GM21619 (cell line): ENCODE results near the gene SEC24C.
"Not testable (repeated sequence)": the region's sequence is repeated elsewhere in the genome, so short reads cannot be mapped to it uniquely, and the experiment has no call there.

Source experiments
- ATAC-seq: cut with Tn5 transposase; IDR thresholded peaks from one replicate; pipeline ENCODE4 v1.9.1; 2021; ENCODE audit not compliant: unreplicated experiment

Gene SEC24C

DNA sequence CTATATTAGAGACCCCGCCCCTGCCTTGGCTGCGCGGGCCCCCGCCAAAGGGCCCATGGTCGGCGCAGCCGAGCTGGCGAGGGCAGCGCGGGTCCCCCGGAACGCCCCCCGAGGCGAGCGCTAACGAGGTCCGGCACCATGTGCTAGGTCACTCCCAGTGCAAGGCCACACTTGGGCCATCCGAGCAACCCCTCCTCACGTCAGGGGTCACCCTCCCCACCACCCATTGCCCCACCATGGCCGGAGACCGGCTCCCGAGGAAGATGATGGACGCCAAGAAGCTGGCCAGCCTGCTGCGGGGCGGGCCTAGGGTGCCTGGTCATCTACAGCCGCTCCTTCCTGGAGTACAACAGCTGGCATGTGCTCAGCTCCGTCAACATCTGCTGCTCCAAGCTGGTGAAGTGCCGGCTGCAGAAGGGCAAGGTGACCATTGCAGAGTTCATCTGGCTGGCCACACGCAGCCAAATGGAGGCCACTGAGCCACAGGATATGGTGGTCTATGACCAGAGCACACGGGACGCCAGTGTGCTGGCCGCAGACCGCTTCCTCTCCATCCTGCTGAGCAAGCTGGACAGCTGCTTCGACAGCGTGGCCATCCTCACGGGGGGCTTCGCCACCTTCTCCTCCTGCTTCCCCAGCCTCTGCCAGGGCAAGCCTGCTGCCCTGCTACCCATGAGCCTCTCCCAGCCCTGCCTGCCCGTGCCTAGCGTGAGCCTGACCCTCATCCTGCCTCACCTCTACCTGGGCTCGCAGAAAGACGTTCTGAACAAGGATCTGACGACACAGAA lies 12.4 kb upstream of the SEC24C start:
- ATAC-seq, result no peak

GRCh38 chr10:73732426-73732825 lies 11.7 kb upstream of the SEC24C start:
- ATAC-seq, result no peak

DNA sequence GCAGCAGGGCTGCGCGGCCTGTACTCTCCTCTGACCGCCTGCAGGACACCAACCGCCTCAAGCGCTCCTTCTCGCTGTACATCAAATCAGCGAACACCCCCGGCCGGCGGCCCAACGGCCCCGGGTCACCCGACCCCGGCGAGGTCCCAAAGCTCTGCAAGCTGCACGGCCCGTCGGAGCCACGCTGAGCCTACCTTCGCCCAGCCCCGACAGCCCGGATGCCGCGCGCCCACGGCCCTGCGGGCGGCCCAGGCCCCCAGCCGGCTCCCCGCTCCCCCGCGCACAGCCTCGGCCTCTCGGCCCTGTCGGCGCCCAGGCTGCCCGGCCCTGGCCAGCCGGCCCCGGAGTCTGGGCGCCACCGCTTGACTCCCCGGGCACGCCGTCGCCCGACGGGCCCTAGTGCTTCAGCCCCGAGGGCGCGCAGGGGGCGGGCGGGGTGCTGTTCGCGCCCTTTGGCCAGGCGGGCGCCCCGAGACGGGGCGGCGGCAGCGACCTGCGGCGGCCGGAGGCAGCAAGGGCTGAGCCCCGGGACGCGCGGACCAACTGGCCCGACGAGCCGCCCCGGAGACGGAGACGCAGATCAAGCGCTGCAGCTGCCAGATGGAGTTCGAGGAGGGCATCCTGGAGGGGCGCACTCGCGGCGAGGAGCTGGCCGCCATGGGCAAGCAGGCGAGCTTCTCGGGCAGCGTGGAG lies 11.1 kb upstream of the SEC24C start:
- no peak for ATAC-seq

GRCh38 chr10:73734028-73734720 lies 10.0 kb upstream of the SEC24C start:
- ATAC-seq, result no peak

- no peak for ATAC-seq
Observed at GRCh38 chr10:73734796-73735305, 9.3 kb upstream of the SEC24C start.

- not testable (repeated sequence) for ATAC-seq
Observed at GRCh38 chr10:73740501-73741254, 3.5 kb upstream of the SEC24C start.

DNA sequence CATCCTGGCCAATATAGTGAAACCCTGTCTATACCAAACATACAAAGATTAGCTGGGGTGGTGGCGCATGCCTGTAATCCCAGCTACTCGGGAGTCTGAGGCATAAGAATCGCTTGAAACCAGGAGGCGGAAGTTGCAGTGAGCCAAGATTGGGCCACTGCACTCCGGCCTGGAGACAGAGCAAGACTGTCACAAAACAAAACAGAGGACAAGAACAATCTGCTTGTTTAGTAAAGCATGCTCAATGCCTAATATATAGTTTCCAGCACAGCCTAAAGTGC lies 1.8 kb upstream of the SEC24C start:
- no peak for ATAC-seq

- no peak for ATAC-seq
Observed at GRCh38 chr10:73743327-73743904, 756 bp upstream of the SEC24C start.

DNA sequence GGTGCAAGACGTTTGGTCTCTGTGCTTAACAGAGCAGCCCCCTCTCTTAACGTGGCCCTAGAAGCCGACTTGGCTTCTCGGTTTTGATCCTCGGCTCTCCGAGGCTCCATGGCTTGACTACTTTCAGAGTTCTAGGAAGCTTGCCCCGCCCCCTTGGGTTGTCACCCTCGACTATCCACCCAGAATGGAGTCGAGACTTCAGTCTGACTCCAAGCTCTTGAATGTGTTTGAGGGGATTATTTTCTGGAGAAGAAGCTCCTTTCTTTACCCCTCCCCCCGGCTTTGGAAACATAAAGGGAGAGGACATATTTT lies 448 bp downstream of the SEC24C start:
- ATAC-seq, result peak; percentile 6

- no peak for ATAC-seq
Observed at GRCh38 chr10:73746721-73747120, 2.5 kb downstream of the SEC24C start.

GRCh38 chr10:73750819-73751218 lies 6.6 kb downstream of the SEC24C start:
- ATAC-seq, result no peak

- no peak for ATAC-seq
Observed at GRCh38 chr10:73756183-73756582, 12.0 kb downstream of the SEC24C start.

GRCh38 chr10:73758704-73759511 lies 14.7 kb downstream of the SEC24C start:
- no peak for ATAC-seq

DNA sequence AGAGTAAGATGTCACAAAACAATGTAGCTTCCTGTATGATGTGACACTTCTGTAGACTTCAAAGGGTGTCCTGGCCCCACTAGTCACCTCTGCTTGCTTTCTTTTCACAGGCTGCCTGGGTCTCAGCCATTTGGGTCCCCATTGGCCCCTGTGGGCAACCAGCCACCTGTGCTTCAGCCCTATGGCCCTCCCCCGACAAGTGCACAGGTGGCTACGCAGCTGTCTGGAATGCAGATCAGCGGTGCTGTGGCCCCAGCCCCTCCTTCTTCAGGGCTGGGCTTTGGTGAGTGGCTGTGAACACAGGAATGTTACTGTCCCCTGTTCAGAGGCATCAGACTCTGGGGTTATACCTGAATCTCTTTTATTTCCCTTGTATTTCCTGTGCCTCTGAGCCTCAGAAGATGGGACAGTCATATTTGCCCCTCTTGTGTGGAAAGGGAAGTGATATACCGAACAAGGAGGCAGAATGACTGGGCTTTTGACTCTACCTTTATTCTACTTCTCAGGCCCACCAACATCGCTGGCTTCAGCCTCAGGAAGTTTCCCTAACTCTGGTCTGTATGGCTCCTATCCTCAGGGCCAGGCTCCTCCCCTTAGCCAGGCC lies 15.4 kb downstream of the SEC24C start:
- peak; percentile 43 for ATAC-seq

DNA sequence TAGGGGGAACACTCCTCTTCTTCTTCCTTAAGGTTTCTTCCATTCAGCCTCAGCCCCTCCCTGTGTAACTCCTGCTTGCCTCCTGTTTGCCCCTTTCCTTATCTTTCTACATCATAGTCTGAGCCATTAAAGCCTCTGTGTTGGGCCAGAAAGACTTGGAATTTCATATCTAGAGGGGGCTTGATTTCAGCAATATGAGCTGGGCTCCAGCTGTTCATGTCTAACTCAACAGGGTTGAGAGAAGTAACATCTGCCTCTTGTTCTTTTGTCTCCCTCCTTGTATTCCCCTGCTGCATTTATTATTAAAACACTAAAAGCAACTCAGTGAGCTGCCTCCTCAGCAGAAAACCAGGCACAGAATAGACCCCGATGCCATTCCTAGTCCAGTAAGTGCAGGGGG lies 17.6 kb downstream of the SEC24C start:
- no peak for ATAC-seq

- ATAC-seq, result no peak
Observed at GRCh38 chr10:73762915-73763314, 18.7 kb downstream of the SEC24C start.

- ATAC-seq, result no peak
Observed at GRCh38 chr10:73763343-73763742, 19.2 kb downstream of the SEC24C start.

DNA sequence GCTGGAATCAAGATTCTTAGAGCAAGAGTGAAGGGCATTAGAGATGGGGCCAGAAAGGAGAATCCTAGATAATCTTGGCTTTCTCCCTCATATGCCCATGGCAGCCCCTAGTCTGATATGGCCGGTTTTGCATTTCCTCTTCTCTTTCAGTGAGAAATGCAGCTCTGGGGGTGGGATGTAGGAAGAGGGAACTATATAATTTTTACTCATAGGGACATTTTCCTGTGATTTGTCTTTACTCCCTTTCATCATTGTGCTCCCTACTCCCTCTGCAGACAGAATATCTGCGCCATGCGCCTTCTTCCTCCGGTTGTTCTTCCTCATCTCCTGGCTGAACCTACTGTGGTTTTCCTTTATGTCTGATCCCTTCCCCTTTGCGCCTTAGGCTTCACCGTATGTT lies 20.9 kb downstream of the SEC24C start:
- no peak for ATAC-seq

GRCh38 chr10:73768881-73769280 lies 24.7 kb downstream of the SEC24C start:
- ATAC-seq, result no peak

GRCh38 chr10:73769396-73769795 lies 25.2 kb downstream of the SEC24C start:
- no peak for ATAC-seq
